Tibial nerve (tissue), 4 donors: ENCODE results near the gene DNLZ. TPM values are rescaled to one million over a fixed set of nuclear protein-coding genes. Genes with fewer than 3 reads are reported as not detected.
"Not testable (repeated sequence)": the region's sequence is repeated elsewhere in the genome, so short reads cannot be mapped to it uniquely, and the experiment has no call there.

ENCODE experiments used
- DNase-seq, 2 donors: peaks; one replicate each; pipeline ENCODE4 v3.0.0-alpha.2; 2019; ENCODE audit warnings: low spot score in 2 of 2
- H3K27ac ChIP-seq, 4 donors: fragments of 200-600 bp; sonication (generic) in 3 of 4; one replicate each; pipeline ENCODE4 v1.5.1; 2017 to 2019; ENCODE audit warnings: mild to moderate bottlenecking in 1 of 4
- H3K27me3 ChIP-seq, 2 donors: fragments of 200-600 bp; sonication (generic) in 1 of 2; one replicate each; pipeline versions ENCODE4 v1.5.1 to v1.6.0; 2017 to 2019
- H3K36me3 ChIP-seq, 3 donors: fragments of 200-600 bp; sonication (generic); one replicate each; pipeline ENCODE4 v1.5.1; 2018 to 2019
- H3K4me1 ChIP-seq, 4 donors: fragments of 200-600 bp; sonication (generic) in 3 of 4; one replicate each; pipeline ENCODE4 v1.5.1; 2017 to 2019
- H3K4me3 ChIP-seq, 4 donors: fragments of 200-600 bp; sonication (generic) in 3 of 4; one replicate each; pipeline ENCODE4 v1.5.1; 2017 to 2019; ENCODE audit warnings: mild to moderate bottlenecking in 1 of 4, moderate library complexity in 1 of 4
- H3K9me3 ChIP-seq, 4 donors: fragments of 200-600 bp; sonication (generic) in 3 of 4; one replicate each; pipeline ENCODE4 v1.5.1; 2017 to 2019
- CTCF ChIP-seq, 5 experiments: fragments of 200-600 bp in 3 of 5; fragments of 450-650 bp in 2 of 5; sonication (generic) in 3 of 5; IDR thresholded peaks; one replicate each; pipeline ENCODE4 v1.5.1; 2016 to 2019; ENCODE audit warnings: antibody characterized with exemption in 5 of 5, mild to moderate bottlenecking in 3 of 5, moderate library complexity in 2 of 5
- EP300 ChIP-seq, 2 donors: sonication (generic); formaldehyde crosslinking; IDR thresholded peaks; one replicate each; pipeline ENCODE4 v1.6.1; 2017; ENCODE audit warnings: antibody characterized with exemption in 2 of 2, mild to moderate bottlenecking in 1 of 2
- POLR2A ChIP-seq, 2 donors: fragments of 450-650 bp; IDR thresholded peaks; one replicate each; pipeline ENCODE4 v1.6.1; 2017; ENCODE audit warnings: antibody characterized with exemption in 2 of 2, mild to moderate bottlenecking in 2 of 2, moderate library complexity in 2 of 2
- WGBS, 2 donors: methylation state at CpG; one replicate each; pipeline ENCODE4 v1.1.5; 2018; 5-methylcytosine and 5-hydroxymethylcytosine counted together
- total RNA-seq, 4 donors: library from RNA; depleted of rRNA; stranded (reverse); fragments of >200 nt; gene quantifications; one replicate each; pipeline ENCODE4 v1.1.0, GENCODE V29; 2016

Gene DNLZ
- total RNA-seq, 4 donors from 2014 or later, result 49.4 to 79.5 (median 70.8) TPM

GRCh38 chr9:136323371-136323789 is 40.2 kb downstream of the DNLZ start:
- H3K27me3 ChIP-seq, result no peaks in the 10 kb centered on the region
- no peak overlapping the region for H3K4me3 ChIP-seq
- peaks cover 0 to 49% (median 34%) of the 10 kb centered on the region in 4 donors for H3K4me1 ChIP-seq
- peak overlapping the region in 2 of 4 donors; percentile 96 to 98 for H3K27ac ChIP-seq
- WGBS, 2 donors, result 71 to 88% methylated on average over 14 to 15 of the region's 17 CpGs
- no peak for DNase-seq
- peaks cover 0 to 6% (median 0%) of the 10 kb centered on the region in 4 donors for H3K9me3 ChIP-seq
- TF ChIP-seq POLR2A (IDR thresholded peaks at IDR 0.05), result no peak
- TF ChIP-seq EP300 (IDR thresholded peaks at IDR 0.05), result no peak
- TF ChIP-seq CTCF (IDR thresholded peaks at IDR 0.05), result no peak
- no peaks in the 10 kb centered on the region for H3K36me3 ChIP-seq

GRCh38 chr9:136322756-136323330 is 40.7 kb downstream of the DNLZ start:
- no peak for TF ChIP-seq POLR2A (IDR thresholded peaks at IDR 0.05)
- TF ChIP-seq EP300 (IDR thresholded peaks at IDR 0.05), result no peak
- no peak for TF ChIP-seq CTCF (IDR thresholded peaks at IDR 0.05)
- Histone ChIP-seq H3K4me1 (peaks cover 0 to 44% (median 28%) of the 10 kb centered on the region in 4 donors), H3K27me3 (no peaks in the 10 kb centered on the region), H3K4me3 (no peak overlapping the region), H3K27ac (peak overlapping the region in 1 of 4 donors; percentile 96), H3K36me3 (no peaks in the 10 kb centered on the region), H3K9me3 (peaks cover 0 to 6% (median 0%) of the 10 kb centered on the region in 4 donors)
- 81 to 84% methylated on average over 15 to 23 of the region's 23 CpGs for WGBS, 2 donors
- DNase-seq, result no peak

GRCh38 chr9:136321561-136321960 is 42.0 kb downstream of the DNLZ start:
- H3K4me1 ChIP-seq, result peaks cover 0 to 37% (median 21%) of the 10 kb centered on the region in 4 donors
- WGBS, 2 donors, result 80 to 91% methylated on average over 19 of the region's 19 CpGs
- TF ChIP-seq POLR2A (IDR thresholded peaks at IDR 0.05) (no peak), EP300 (IDR thresholded peaks at IDR 0.05) (no peak), CTCF (IDR thresholded peaks at IDR 0.05) (no peak)

GRCh38 chr9:136320972-136321371 is 42.6 kb downstream of the DNLZ start:
- H3K36me3 ChIP-seq, H3K9me3 ChIP-seq, DNase-seq, H3K27ac ChIP-seq, H3K4me3 ChIP-seq, H3K27me3 ChIP-seq: not testable (repeated sequence)
- H3K4me1 ChIP-seq, result peaks cover 0 to 31% (median 15%) of the 10 kb centered on the region in 4 donors

More at GRCh38 chr9:136321561-136321960, 42.0 kb downstream of the DNLZ start:
- Histone ChIP-seq H3K36me3 (no peaks in the 10 kb centered on the region), H3K27me3 (no peaks in the 10 kb centered on the region), H3K4me3 (no peak overlapping the region), H3K9me3 (peaks cover 0 to 6% (median 0%) of the 10 kb centered on the region in 4 donors), H3K27ac (no peak overlapping the region)
- DNase-seq, result no peak

- not testable (repeated sequence) for H3K27ac ChIP-seq, H3K27me3 ChIP-seq, H3K36me3 ChIP-seq, DNase-seq, H3K4me3 ChIP-seq, H3K9me3 ChIP-seq
- WGBS, 2 donors, result 93 to 98% methylated on average over 3 of the region's 3 CpGs
- peaks cover 0 to 21% (median 8%) of the 10 kb centered on the region in 4 donors for H3K4me1 ChIP-seq
Observed at GRCh38 chr9:136319955-136320354, 43.6 kb downstream of the DNLZ start.

DNA sequence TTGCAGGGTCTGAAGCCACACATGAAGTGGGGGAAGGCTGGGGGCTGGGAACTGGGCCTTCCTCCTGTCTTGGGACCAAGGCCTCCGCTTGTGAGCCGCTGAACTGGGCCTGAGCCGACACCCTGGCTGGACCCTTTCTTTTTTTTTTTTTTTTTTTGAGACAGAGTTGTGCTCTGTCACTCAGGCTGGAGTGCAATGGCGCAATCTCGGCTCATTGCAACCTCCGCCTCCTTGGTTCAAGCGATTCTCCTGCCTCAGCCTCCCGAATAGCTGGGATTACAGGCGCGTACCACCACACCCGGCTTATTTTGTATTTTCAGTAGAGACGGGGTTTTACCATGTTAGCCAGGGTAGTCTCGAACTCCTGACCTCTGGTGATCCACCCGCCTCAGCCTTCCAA is 44.3 kb downstream of the DNLZ start:
- H3K4me3 ChIP-seq, DNase-seq, H3K27ac ChIP-seq, H3K36me3 ChIP-seq, H3K27me3 ChIP-seq: not testable (repeated sequence)
- H3K4me1 ChIP-seq, result peaks cover 0 to 14% (median 3%) of the 10 kb centered on the region in 4 donors
- WGBS, 2 donors, result 93 to 95% methylated on average over 14 of the region's 14 CpGs
- peaks cover 0 to 16% (median 0%) of the 10 kb centered on the region in 4 donors for H3K9me3 ChIP-seq
